Vagina (tissue), 2 donors: ENCODE data around the gene TUBA3E. TPM values are rescaled to one million over a fixed set of nuclear protein-coding genes. Genes with fewer than 3 reads are reported as not detected.
"Not testable (repeated sequence)": the region's sequence is repeated elsewhere in the genome, so short reads cannot be mapped to it uniquely, and the experiment has no call there.

Source experiments
- DNase-seq, 2 donors: peaks; one replicate each; pipeline ENCODE4 v3.0.0-alpha.2; 2017; ENCODE audit errors: extremely low spot score in 2 of 2
- H3K27ac ChIP-seq: fragments of 200-600 bp; sonication (generic); one replicate; pipeline ENCODE4 v1.5.1; 2019
- H3K27me3 ChIP-seq: fragments of 200-600 bp; sonication (generic); one replicate; pipeline ENCODE4 v1.5.1; 2019
- H3K36me3 ChIP-seq, 2 donors: fragments of 200-600 bp; sonication (generic); one replicate each; pipeline ENCODE4 v1.5.1; 2017 to 2019
- H3K4me1 ChIP-seq: fragments of 200-600 bp; sonication (generic); one replicate; pipeline ENCODE4 v1.5.1; 2019
- H3K4me3 ChIP-seq, 2 donors: fragments of 200-600 bp; sonication (generic); 1 replicate in 1 of 2; 2 replicates in 1 of 2; pipeline ENCODE4 v1.5.1; 2016 to 2019
- H3K9me3 ChIP-seq: fragments of 200-600 bp; sonication (generic); one replicate; pipeline ENCODE4 v1.5.1; 2019
- CTCF ChIP-seq, 3 experiments: fragments of 450-650 bp in 2 of 3; fragments of 200-600 bp in 1 of 3; sonication (generic) in 1 of 3; IDR thresholded peaks; one replicate each; pipeline ENCODE4 v1.5.1; 2017 to 2019; ENCODE audit warnings: antibody characterized with exemption in 3 of 3, mild to moderate bottlenecking in 2 of 3, moderate library complexity in 2 of 3
- POLR2A ChIP-seq, 2 donors: fragments of 450-650 bp; IDR thresholded peaks; one replicate each; pipeline ENCODE4 v1.6.1; 2017; ENCODE audit warnings: antibody characterized with exemption in 2 of 2, mild to moderate bottlenecking in 2 of 2, moderate library complexity in 2 of 2
- POLR2AphosphoS5 ChIP-seq, 2 donors: sonication (generic); formaldehyde crosslinking; IDR thresholded peaks; one replicate each; pipeline ENCODE4 v1.9.0; 2017; ENCODE audit warnings: antibody characterized with exemption in 2 of 2, mild to moderate bottlenecking in 2 of 2, low read depth in 1 of 2; ENCODE audit not compliant: insufficient read depth in 1 of 2
- intact Hi-C: fragments of 100-400 bp; cut with DNase I; formaldehyde crosslinking; loops from one replicate; pipeline ENCODE4 v1.15.1; 2023
- total RNA-seq: library from RNA; depleted of rRNA; stranded (reverse); fragments of >200 nt; gene quantifications from one replicate; pipeline ENCODE4 v1.2.3, GENCODE V29; 2016

TUBA3E gene
- total RNA-seq, 1 donor from 2014 or later = not detected

- H3K4me1 ChIP-seq, H3K36me3 ChIP-seq, H3K27ac ChIP-seq, H3K9me3 ChIP-seq, H3K4me3 ChIP-seq, intact Hi-C loops, H3K27me3 ChIP-seq, DNase-seq: not testable (repeated sequence)
These were observed 3.1 kb downstream of the TUBA3E start for GRCh38 chr2:130195089-130195635.

- DNase-seq, intact Hi-C loops: not testable (repeated sequence)
These were observed 4.4 kb downstream of the TUBA3E start for GRCh38 chr2:130193824-130194223.

GRCh38 chr2:130192451-130192850 lies 5.8 kb downstream of the TUBA3E start:
- intact Hi-C loops = not testable (repeated sequence)

More at GRCh38 chr2:130193824-130194223, 4.4 kb downstream of the TUBA3E start:
- not testable (repeated sequence) for H3K36me3 ChIP-seq, H3K27ac ChIP-seq, H3K9me3 ChIP-seq, H3K27me3 ChIP-seq, H3K4me1 ChIP-seq, H3K4me3 ChIP-seq

DNA sequence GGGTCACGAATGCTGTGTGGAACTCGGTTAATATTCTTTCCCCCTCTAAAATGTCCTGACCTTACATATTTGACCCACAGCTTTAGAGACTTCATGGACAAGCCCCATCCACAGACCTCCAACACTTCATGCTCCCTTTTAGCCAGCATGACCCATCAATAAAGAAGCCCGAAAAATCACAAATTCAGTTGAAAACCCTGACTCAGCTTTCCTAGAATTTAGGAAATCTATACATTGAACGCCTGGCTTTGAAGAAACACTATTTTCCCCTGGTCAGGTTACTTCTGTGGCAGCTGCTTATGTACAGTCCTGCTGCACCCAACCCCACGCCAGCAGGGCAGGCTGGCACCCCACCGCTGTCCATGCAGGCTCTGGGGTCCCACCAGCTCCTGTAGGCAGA lies 6.9 kb downstream of the TUBA3E start:
- H3K4me1 ChIP-seq, intact Hi-C loops, H3K9me3 ChIP-seq, H3K36me3 ChIP-seq, H3K4me3 ChIP-seq, H3K27me3 ChIP-seq, H3K27ac ChIP-seq, DNase-seq: not testable (repeated sequence)

More at GRCh38 chr2:130192451-130192850, 5.8 kb downstream of the TUBA3E start:
- not testable (repeated sequence) for H3K9me3 ChIP-seq, H3K27ac ChIP-seq, H3K36me3 ChIP-seq, H3K27me3 ChIP-seq, H3K4me3 ChIP-seq, H3K4me1 ChIP-seq, DNase-seq

GRCh38 chr2:130190237-130190636 lies 8.0 kb downstream of the TUBA3E start:
- TF ChIP-seq POLR2AphosphoS5 (IDR thresholded peaks at IDR 0.05; ENCODE audit: insufficient read depth in 1 of 2, low read depth in 1 of 2) (no peak), CTCF (IDR thresholded peaks at IDR 0.05) (no peak), POLR2A (IDR thresholded peaks at IDR 0.05) (no peak)
- H3K27ac ChIP-seq = no peak overlapping the region
- no peaks in the 10 kb centered on the region for H3K36me3 ChIP-seq
- intact Hi-C loops = no loop called here
- no peaks in the 10 kb centered on the region for H3K4me1 ChIP-seq
- DNase-seq = no peak
- H3K27me3 ChIP-seq = no peaks in the 10 kb centered on the region
- H3K4me3 ChIP-seq = no peak overlapping the region
- H3K9me3 ChIP-seq = no peaks in the 10 kb centered on the region

GRCh38 chr2:130188958-130189357 lies 9.3 kb downstream of the TUBA3E start:
- not testable (repeated sequence) for H3K4me1 ChIP-seq, H3K9me3 ChIP-seq, H3K4me3 ChIP-seq, H3K27ac ChIP-seq, H3K27me3 ChIP-seq, H3K36me3 ChIP-seq, DNase-seq
- intact Hi-C loops = loop anchor here (5.0 to 10.0 kb wide), 2 partner anchors 156 to 1298 kb away; partner anchors contain the start of gene IMP4

DNA sequence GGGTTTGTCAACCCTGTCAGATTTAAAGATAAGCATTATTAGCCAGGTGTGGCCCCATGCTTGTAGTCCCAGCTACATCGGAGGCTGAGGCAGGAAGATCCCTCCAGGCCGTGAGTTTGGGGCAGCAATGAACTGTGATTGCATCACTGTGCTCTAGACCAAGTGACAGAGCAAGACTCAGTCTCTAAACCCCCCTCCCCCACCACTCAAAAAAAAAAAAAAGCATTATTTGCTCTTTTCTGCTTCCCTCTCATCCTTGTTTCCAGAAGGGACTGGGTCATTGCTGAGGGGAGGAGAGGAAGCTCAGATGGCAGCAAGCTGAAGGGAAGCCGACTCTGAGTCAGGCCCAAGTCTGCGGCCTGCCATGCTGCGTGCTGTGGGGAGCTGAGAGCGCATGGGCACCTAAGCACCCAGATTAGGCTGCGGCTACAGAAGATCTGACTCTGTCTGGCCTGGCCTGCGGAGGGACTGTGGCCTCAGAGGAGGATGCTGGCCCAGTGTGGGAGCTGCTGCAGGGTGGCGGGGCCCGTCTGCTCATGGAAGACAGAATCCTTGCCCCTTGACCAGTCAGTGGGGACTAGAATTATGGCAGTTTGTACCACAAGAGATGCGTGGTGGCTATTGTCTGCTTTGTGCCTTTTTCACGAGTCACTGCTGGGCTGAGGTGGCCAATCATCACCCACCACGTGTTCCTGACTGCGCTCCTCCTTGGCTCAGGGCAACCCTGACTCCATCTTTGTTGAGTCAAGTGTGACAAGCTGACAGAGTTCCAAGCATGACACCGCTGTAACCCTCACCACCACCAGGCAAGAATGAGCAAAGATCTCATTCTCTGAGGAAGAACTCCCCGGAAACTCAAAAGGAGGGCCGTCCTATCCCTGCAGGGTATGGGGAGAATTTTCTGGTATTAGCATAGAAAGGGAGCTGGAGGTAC lies 10.1 kb downstream of the TUBA3E start:
- intact Hi-C loops = loop anchor here (5.0 to 10.0 kb wide), 2 partner anchors 157 to 1299 kb away; partner anchors contain the start of gene IMP4
- not testable (repeated sequence) for H3K27me3 ChIP-seq, H3K9me3 ChIP-seq, H3K36me3 ChIP-seq, H3K27ac ChIP-seq, H3K4me3 ChIP-seq, DNase-seq
- H3K4me1 ChIP-seq = peaks cover 13% of the 10 kb centered on the region

DNA sequence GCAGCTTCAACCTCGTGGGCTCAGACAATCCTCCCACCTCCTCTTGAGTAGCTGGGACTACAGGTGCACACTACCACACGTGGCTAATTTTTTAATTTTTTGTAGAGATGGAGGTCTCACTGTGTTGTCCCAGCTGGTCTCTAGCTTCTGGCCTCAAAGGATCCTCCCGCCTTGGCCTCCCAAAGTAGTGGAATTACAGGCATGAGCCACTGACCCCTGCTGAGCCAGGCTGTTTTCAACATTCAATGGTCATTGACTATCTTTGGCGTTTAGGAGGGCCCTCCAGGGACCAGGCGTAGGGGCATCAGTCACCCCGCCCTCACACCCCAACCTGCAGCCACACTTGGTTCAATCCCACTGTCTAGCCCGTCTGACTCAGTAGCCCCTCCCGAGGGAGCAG lies 11.0 kb downstream of the TUBA3E start:
- H3K27me3 ChIP-seq = no peaks in the 10 kb centered on the region
- intact Hi-C loops = loop anchor here (5.0 to 10.0 kb wide), 2 partner anchors 158 to 1300 kb away; partner anchors contain the start of gene IMP4
- H3K4me1 ChIP-seq = peaks cover 18% of the 10 kb centered on the region
- no peaks in the 10 kb centered on the region for H3K36me3 ChIP-seq
- TF ChIP-seq POLR2AphosphoS5 (IDR thresholded peaks at IDR 0.05; ENCODE audit: insufficient read depth in 1 of 2, low read depth in 1 of 2) (no peak), POLR2A (IDR thresholded peaks at IDR 0.05) (no peak), CTCF (IDR thresholded peaks at IDR 0.05) (no peak)
- H3K27ac ChIP-seq = no peak overlapping the region
- H3K4me3 ChIP-seq = no peak overlapping the region
- no peaks in the 10 kb centered on the region for H3K9me3 ChIP-seq
- no peak for DNase-seq
